AG10803 (cell line): ENCODE data around the gene NTRK1.

Experiments
- DNase-seq: peaks from one replicate; pipeline ENCODE4 v3.0.0; 2010; ENCODE audit warnings: low read depth
- H3K4me3 ChIP-seq: 2 replicates; pipeline ENCODE4 v1.5.1; 2011; ENCODE audit warnings: mild to moderate bottlenecking, low read length, control low read depth
- CTCF ChIP-seq: conservative IDR thresholded peaks from 2 replicates; pipeline ENCODE4 v1.5.1; 2011; ENCODE audit warnings: mild to moderate bottlenecking, low read length, control low read depth, inconsistent platforms

The NTRK1 gene

GRCh38 chr1:156815307-156815826 lies 45.3 kb upstream of the NTRK1 start:
- DNase-seq = peak; percentile 75
- TF ChIP-seq CTCF = peak; percentile 8; the same call in 1 of the 2 replicates
- H3K4me3 ChIP-seq = no peak overlapping the region

GRCh38 chr1:156815961-156816422 lies 44.7 kb upstream of the NTRK1 start:
- TF ChIP-seq CTCF = no peak
- H3K4me3 ChIP-seq = no peak overlapping the region
- DNase-seq = no peak

- DNase-seq = peak; percentile 8
Observed at GRCh38 chr1:156816561-156817328, 43.9 kb upstream of the NTRK1 start, which contains the start of gene SH2D2A. TSS of gene SH2D2A (minus strand) at chr1:156816848. CDS start at chr1:156816708, 140 bp downstream.

GRCh38 chr1:156821801-156822200 lies 38.9 kb upstream of the NTRK1 start:
- DNase-seq = peak; percentile 64
- TF ChIP-seq CTCF = no peak

More at GRCh38 chr1:156816561-156817328, 43.9 kb upstream of the NTRK1 start, which contains the start of gene SH2D2A:
- no peak for TF ChIP-seq CTCF
- H3K4me3 ChIP-seq = no peak within 1 kb of the TSS

GRCh38 chr1:156822680-156823079 lies 38.0 kb upstream of the NTRK1 start:
- no peak for DNase-seq
- TF ChIP-seq CTCF = no peak
- no peak overlapping the region for H3K4me3 ChIP-seq

More at GRCh38 chr1:156821801-156822200, 38.9 kb upstream of the NTRK1 start:
- no peak overlapping the region for H3K4me3 ChIP-seq

- H3K4me3 ChIP-seq = no peak overlapping the region
- TF ChIP-seq CTCF = no peak
- no peak for DNase-seq
Observed at GRCh38 chr1:156823210-156823790, 37.4 kb upstream of the NTRK1 start.
